GM10847 (cell line): Measurements from ENCODE around the gene LIMK2.

Source experiments
- POLR2A ChIP-seq: IDR thresholded peaks from 2 replicates; pipeline ENCODE4 v1.6.1; 2011; ENCODE audit not compliant: insufficient read length; ENCODE audit errors: extremely low read depth

Gene LIMK2

DNA sequence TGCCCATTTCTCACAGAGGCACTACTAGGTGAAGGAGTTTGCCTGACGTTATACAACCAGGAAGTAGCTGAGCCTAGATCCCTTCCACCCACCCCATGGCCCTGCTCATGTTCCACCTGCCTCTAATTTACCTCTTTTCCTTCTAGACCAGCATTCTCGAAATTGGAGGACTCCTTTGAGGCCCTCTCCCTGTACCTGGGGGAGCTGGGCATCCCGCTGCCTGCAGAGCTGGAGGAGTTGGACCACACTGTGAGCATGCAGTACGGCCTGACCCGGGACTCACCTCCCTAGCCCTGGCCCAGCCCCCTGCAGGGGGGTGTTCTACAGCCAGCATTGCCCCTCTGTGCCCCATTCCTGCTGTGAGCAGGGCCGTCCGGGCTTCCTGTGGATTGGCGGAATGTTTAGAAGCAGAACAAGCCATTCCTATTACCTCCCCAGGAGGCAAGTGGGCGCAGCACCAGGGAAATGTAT is 66.1 kb downstream of the LIMK2 start:
- no peak for TF ChIP-seq POLR2A

DNA sequence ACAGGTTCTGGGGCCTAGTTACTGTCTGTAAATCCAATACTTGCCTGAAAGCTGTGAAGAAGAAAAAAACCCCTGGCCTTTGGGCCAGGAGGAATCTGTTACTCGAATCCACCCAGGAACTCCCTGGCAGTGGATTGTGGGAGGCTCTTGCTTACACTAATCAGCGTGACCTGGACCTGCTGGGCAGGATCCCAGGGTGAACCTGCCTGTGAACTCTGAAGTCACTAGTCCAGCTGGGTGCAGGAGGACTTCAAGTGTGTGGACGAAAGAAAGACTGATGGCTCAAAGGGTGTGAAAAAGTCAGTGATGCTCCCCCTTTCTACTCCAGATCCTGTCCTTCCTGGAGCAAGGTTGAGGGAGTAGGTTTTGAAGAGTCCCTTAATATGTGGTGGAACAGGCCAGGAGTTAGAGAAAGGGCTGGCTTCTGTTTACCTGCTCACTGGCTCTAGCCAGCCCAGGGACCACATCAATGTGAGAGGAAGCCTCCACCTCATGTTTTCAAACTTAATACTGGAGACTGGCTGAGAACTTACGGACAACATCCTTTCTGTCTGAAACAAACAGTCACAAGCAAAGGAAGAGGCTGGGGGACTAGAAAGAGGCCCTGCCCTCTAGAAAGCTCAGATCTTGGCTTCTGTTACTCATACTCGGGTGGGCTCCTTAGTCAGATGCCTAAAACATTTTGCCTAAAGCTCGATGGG is 66.7 kb downstream of the LIMK2 start:
- no peak for TF ChIP-seq POLR2A

DNA sequence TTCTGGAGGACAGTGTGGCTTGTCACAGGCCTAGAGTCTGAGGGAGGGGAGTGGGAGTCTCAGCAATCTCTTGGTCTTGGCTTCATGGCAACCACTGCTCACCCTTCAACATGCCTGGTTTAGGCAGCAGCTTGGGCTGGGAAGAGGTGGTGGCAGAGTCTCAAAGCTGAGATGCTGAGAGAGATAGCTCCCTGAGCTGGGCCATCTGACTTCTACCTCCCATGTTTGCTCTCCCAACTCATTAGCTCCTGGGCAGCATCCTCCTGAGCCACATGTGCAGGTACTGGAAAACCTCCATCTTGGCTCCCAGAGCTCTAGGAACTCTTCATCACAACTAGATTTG is 67.2 kb downstream of the LIMK2 start:
- no peak for TF ChIP-seq POLR2A

DNA sequence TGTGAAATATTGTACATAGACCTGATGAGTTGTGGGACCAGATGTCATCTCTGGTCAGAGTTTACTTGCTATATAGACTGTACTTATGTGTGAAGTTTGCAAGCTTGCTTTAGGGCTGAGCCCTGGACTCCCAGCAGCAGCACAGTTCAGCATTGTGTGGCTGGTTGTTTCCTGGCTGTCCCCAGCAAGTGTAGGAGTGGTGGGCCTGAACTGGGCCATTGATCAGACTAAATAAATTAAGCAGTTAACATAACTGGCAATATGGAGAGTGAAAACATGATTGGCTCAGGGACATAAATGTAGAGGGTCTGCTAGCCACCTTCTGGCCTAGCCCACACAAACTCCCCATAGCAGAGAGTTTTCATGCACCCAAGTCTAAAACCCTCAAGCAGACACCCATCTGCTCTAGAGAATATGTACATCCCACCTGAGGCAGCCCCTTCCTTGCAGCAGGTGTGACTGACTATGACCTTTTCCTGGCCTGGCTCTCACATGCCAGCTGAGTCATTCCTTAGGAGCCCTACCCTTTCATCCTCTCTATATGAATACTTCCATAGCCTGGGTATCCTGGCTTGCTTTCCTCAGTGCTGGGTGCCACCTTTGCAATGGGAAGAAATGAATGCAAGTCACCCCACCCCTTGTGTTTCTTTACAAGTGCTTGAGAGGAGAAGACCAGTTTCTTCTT is 67.9 kb downstream of the LIMK2 start:
- no peak for TF ChIP-seq POLR2A

DNA sequence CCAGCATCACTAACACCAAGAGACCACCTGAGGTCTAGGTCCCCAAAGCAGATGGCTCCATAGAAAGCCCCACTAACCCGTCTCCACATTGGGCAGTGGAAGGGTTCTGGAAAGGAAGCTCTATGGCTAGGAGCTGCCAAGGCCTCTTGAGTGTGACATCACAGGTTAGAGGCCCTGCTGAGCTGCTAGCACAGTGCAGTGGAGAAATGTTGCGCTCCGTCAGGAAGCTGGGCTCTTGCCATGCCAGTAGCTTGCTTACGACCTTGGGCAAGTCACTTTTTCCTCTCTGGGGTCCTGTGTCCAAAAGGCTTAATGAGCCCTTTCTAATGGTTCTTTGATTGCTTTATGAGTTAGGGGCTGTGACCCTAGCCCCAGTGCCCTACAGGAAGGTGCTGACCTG is 69.6 kb downstream of the LIMK2 start:
- TF ChIP-seq POLR2A, result no peak

DNA sequence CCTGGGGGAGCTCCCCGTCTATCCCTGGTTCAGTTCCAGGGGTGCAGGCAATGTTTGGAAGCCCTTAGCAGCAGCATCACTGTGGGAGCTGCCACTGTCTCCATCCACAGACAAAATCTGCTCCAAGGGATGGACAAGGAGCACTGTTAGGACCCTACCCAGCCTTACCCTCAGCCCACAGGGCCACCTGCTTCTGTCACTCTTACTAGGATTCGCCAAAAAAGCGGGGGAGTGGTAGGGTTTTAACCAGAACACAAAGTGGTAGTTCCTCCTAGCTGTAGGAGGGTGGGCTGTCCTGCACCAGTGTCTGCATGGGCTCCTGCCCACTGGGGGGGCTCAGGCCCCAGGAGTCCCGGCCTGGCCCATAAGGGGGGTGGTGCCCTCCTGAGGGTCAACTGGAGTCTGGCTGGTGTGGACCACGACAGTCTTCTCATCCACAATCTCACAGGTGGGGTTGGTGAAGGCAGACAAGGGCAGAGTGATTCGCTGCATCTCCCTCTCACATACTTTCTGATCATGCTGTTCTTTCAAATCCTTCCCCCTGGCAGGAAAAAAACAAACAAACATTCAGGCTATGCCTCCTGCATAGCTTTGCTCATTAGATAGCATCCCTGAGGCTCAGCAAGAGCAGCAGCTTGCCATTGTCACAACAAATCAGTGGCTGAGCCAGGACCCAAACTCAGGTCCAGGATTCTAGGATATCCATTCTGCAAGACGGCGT is 70.8 kb downstream of the LIMK2 start:
- no peak for TF ChIP-seq POLR2A

DNA sequence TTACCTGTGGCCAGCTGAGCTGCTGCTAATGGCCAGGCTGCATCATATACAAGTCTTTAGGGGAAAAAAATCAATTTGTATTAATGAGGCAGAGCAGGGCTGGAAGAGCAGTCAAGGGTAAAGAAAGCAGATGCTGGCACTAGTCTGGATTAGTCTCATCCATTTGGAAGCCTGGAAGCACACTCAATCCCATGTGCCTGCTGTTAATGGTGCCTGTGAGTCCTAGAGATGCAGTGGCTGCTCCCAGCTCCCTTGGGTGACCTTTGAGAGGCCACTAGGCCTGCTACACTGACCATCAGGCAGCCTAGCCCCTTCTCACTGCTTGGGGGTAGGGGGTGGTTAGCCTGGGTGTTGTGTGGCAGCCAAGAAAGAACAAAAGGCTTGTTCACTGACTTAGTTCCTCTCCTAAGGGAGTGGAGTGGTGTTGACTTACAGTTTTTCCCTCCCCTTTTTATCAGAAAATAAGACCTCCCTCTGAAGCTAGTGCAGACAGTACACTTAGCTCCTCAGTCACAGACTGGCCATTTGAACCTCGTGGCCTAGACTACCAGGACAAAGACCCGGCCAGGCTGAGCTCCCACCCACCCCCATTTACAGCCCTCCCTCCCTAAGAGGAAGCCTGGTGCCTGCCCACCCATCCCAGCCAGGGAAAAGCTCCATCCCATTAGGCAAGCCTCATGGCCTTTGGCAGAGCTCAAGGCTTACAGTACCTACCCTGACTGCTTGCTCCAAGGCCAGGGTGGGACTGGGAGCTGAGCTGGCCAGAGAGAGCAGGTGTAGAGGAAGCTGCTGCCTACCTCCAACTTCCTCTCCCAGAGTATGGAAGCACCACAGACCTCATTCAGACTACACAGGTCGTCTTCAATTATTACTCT is 72.4 kb downstream of the LIMK2 start:
- no peak for TF ChIP-seq POLR2A

DNA sequence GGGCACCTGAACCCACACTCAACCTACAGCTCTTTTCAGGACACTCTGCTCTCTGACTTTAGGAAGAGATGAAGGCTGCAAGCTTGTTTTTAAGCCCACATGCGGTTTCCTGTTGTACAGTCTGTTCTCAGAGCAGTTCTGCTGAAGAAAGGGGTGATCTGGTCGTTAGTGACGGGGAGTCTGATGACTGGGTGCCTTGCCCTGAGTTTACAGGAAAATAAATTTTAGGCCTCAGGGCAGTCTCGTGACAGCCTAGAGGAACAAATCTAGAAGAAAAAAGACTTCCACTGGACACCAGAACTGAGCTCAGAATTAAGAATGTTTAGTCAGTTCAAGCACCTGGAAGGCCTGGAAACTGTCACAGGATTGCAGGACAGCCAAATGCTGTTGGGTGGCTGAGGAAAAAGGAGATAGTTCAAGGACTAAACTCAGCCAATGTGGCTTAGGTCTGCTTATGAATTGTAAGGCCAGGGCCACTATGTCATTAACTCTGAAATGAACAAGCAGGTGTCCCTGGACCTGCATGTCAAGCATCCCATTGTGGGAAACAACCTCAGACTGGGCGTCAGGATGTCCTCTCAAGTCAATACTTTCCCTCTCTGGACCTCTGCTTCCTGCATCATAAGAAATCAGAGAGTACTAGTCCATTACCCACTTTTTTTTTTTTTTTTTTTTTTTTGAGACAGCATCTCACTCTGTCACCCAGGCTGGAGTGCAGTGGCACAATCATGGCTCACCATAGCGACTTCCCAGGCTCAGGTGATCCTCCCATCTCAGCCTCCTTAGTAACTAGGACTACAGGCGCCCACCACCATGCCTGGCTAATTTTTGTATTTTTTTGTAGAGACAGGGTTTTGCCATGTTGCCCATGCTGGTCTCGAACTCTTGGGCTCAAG is 74.5 kb downstream of the LIMK2 start:
- no peak for TF ChIP-seq POLR2A

DNA sequence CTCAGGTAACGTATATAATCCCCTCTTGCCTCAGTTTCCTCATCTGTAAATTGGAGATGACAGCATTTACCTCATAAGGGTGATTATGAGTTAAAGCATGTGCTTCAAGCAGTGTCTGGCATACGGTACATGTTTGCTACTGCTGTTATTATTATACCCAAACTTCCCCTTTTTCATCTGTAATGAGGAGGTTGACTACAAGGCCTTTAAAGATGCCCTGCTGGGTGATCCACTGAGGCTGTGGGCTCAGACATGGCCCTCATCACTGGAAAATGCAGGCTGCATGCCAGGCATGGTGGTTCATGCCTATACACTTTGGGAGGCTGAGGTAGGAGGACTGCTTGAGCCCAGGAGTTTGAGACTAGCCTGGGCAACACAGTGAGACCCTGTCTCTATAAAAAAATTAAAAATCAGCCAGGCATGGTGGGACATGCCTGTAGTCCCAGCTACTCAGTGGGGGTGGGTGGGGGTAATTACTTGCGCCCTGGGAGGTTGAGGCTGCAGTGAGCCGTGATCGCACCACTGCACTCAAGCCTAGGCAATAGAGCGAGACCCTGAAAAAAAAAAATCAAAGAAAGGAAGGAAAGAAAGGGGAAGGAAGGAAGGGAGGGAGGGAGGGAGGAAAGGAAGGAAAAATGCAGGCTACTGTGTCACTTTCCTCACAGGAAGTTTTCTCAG is 75.9 kb downstream of the LIMK2 start:
- no peak for TF ChIP-seq POLR2A

DNA sequence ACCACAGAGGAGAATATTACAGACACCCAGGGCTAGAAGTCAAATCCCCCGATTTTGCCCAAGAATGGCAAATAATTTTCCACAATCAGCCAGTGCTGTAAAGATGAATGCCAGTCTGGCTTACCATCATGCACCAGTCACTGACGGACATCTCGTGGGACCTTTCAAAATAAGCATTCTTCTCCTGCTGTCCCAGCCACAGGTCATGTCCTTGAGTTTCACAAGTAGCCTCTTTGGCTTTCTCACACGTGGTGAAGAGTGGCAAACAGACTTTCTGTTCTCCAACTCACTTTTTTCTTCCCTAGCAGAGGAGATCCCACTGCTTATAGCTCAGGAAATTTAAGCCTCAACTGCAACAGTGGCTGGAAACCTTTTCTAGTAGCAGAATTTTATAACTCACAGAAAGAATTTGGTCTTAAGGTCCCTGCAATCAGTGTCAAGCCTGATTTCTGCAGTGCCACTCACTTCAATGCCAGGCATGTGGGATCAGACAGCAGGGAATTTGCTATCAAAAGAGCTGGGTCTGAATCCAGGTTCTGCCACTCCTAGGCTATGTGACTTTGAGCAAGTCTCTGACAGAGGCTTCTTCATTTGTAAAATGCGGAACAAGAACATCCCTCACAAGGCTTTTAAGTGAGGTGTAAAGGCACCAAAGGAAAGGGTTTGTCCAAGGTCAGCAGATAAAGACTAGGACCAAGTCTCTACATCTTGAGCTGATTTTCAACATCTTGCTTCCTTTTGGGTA is 76.6 kb downstream of the LIMK2 start:
- TF ChIP-seq POLR2A, result no peak

DNA sequence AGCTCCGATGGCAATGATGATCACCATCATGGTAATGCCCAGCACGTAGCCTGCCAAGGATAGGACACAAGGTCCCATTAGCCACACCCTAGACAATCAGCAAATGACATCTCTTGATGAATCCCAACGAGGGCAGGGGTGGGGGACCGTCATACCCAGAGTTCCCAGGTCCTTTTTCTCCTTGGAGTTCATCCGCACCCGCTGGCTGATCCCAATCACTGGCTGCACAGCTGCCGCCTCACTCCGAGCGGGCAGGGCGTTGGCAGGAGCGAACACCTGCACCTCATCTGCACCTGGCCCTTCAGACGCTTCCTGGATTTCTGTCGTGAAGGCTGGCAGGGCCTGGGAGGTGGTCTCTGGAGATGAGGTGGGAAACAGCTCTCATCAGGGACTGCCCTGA is 77.2 kb downstream of the LIMK2 start:
- no peak for TF ChIP-seq POLR2A

DNA sequence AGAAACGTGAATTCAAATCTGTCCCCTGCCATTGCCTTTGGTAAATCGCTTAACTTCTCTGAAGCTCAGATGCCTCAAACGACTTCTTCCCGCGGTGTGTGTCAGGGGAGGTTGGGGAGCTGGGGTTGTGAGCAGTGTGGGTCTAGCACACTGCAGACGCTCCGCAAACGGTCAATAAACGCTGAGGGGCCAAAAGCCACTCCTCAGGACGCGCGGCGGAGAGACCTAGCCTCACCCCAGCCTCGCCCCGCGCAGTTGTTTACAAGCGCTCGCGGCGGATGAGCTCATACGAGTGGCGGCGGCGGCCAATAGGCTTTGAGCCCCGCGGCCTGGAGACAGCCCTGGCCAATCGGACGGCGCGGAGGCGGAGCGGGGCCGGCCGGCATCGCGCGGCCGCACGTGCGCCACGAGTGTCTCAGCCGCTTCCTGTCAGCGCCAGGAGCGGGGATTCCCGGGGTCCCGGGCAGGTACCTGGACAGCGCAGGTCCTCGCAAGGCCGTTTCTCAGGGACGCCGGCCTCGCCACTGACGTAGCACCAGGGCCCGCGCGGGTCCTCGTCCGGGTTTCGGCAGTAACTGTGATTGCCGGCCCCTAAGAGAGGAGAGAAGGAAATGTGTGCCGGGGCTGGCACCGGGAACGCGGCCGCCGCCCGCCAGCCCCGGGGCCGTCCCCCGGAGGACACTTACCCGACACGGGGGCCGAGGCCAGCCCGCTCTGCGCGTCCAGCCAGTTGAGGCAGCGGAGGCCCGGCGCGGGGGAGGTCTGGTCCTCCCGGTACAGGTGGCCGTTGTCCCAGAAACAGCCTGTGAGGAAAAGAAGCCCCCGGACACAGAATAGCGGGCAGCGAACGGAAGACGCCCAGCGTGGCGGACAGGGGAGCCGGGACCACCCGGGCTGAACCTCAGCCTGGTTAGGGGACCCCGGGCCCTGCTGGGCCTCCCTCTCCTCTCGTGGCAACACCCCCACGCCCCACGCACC is 78.7 kb downstream of the LIMK2 start:
- peak; percentile 56 for TF ChIP-seq POLR2A
